HG03045 (cell line): ENCODE measurements around the gene CUEDC1.

Experiments
- ATAC-seq: cut with Tn5 transposase; IDR thresholded peaks from one replicate; pipeline ENCODE4 v1.9.1; 2021; ENCODE audit warnings: mild to moderate bottlenecking, moderate library complexity; ENCODE audit not compliant: unreplicated experiment

The CUEDC1 gene

GRCh38 chr17:57866319-57866718 is 88.9 kb downstream of the CUEDC1 start:
- ATAC-seq: no peak

GRCh38 chr17:57864273-57864672 is 90.9 kb downstream of the CUEDC1 start:
- ATAC-seq: no peak

- no peak for ATAC-seq
Observed at GRCh38 chr17:57862694-57863667, 92.2 kb downstream of the CUEDC1 start.

- no peak for ATAC-seq
Observed at GRCh38 chr17:57861790-57862693, 93.2 kb downstream of the CUEDC1 start.

- ATAC-seq: no peak
Observed at GRCh38 chr17:57861000-57861789, 94.0 kb downstream of the CUEDC1 start.

GRCh38 chr17:57860414-57860999 is 94.7 kb downstream of the CUEDC1 start:
- no peak for ATAC-seq

GRCh38 chr17:57859601-57860413 is 95.4 kb downstream of the CUEDC1 start:
- ATAC-seq: no peak

- no peak for ATAC-seq
Observed at GRCh38 chr17:57858838-57859237, 96.4 kb downstream of the CUEDC1 start.

- no peak for ATAC-seq
Observed at GRCh38 chr17:57856792-57857620, 98.2 kb downstream of the CUEDC1 start.

- ATAC-seq: no peak
Observed at GRCh38 chr17:57855391-57856035, 99.7 kb downstream of the CUEDC1 start.

GRCh38 chr17:57853695-57854094 is 101.5 kb downstream of the CUEDC1 start:
- ATAC-seq: no peak

GRCh38 chr17:57852955-57853328 is 102.3 kb downstream of the CUEDC1 start:
- ATAC-seq: no peak

- ATAC-seq: no peak
Observed at GRCh38 chr17:57852092-57852954, 102.9 kb downstream of the CUEDC1 start.

- peak; percentile 93 for ATAC-seq
Observed at GRCh38 chr17:57849874-57850754, 105.1 kb downstream of the CUEDC1 start, which contains the start of gene MRPS23. TSS of gene MRPS23 (minus strand) at chr17:57850044. CDS start at chr17:57850010, 34 bp downstream.

- peak; percentile 6 for ATAC-seq
Observed at GRCh38 chr17:57849163-57849873, 105.9 kb downstream of the CUEDC1 start.
